K562 (cell line): ENCODE measurements around the gene BMP3. TPM values are rescaled to one million over a fixed set of nuclear protein-coding genes. Genes with fewer than 3 reads are reported as not detected.
"Not testable (repeated sequence)": the region's sequence is repeated elsewhere in the genome, so short reads cannot be mapped to it uniquely, and the experiment has no call there.

ENCODE experiments used
- ATAC-seq: fragments of 200-7000 bp; cut with Tn5 transposase; 3 replicates; pipeline ENCODE4 v1.9.1; 2020; ENCODE audit warnings: moderate library complexity
- BruUV-seq: library from RNA; stranded (reverse); fragments of 400-500 nt; replicated peaks from 2 replicates; lab custom pipeline; 2021; lab: Mats Ljungman, UMichigan
- CTCF ChIA-PET: fragments of 300-600 bp; formaldehyde crosslinking; extraction: SDS; loops from one replicate; lab custom pipeline; 2021; ENCODE audit warnings: low intra/inter-chr PET ratio; lab: Yijun Ruan, JAX
- POLR2A ChIA-PET: fragments of 300-600, 350-650 bp; sonication (Branson Sonifier 250); formaldehyde crosslinking; extraction: SDS; loops from one replicate; lab custom pipeline; 2021; ENCODE audit warnings: antibody characterized with exemption, inconsistent platforms; lab: Yijun Ruan, JAX
- DNase-seq, 4 experiments: peaks; one replicate each; pipeline versions ENCODE4 v3.0.0 to v3.0.0-alpha.2; 2011 to 2018; ENCODE audit warnings: low spot score in 3 of 4, mixed read lengths in 3 of 4; ENCODE audit errors: extremely low read depth in 1 of 4
- FAIRE-seq: peaks from 2 replicates; lab custom pipeline; 2011; peaks lifted over from hg19 to GRCh38; lab: Jason Lieb, UNC
- H2AFZ ChIP-seq: 2 replicates; pipeline ENCODE4 v1.6.0; 2011; ENCODE audit warnings: low read depth, low read length, control low read depth, inconsistent platforms
- H3K27ac ChIP-seq: fragments of 200-600 bp; 3 replicates; pipeline ENCODE4 v1.8.0; 2011; ENCODE audit warnings: low read depth, mild to moderate bottlenecking, control low read depth, inconsistent platforms, low read length, moderate library complexity, mixed read lengths; ENCODE audit errors: extremely low read depth
- H3K27me3 ChIP-seq, 2 experiments: fragments of 300-600 bp in 1 of 2; 2 replicates in 1 of 2; 3 replicates in 1 of 2; pipeline versions ENCODE4 v1.6.0 to v1.8.0; 2011; ENCODE audit warnings: inconsistent platforms in 2 of 2, low read length in 2 of 2, mild to moderate bottlenecking in 1 of 2, mixed read lengths in 1 of 2, moderate library complexity in 1 of 2; ENCODE audit not compliant: control insufficient read depth in 2 of 2, insufficient read depth in 2 of 2
- H3K36me3 ChIP-seq: fragments of 300-600 bp; 3 replicates; pipeline ENCODE4 v1.8.0; 2011; ENCODE audit warnings: mild to moderate bottlenecking, low read length, inconsistent platforms; ENCODE audit not compliant: control insufficient read depth, insufficient read depth
- H3K4me1 ChIP-seq, 2 experiments: fragments of 200-600 bp in 1 of 2; replicated peaks in 1 of 2; 2 replicates in 1 of 2; 3 replicates in 1 of 2; pipeline versions ENCODE4 v1.5.1 to v1.8.0; 2011; ENCODE audit warnings: inconsistent platforms in 2 of 2, low read length in 2 of 2, mild to moderate bottlenecking in 1 of 2, mixed read lengths in 1 of 2, moderate library complexity in 1 of 2; ENCODE audit not compliant: control insufficient read depth in 2 of 2, insufficient read depth in 2 of 2
- H3K4me2 ChIP-seq: 2 replicates; pipeline ENCODE4 v1.6.1; 2011; ENCODE audit warnings: low read length, control low read depth, inconsistent platforms, mixed read lengths; ENCODE audit not compliant: insufficient read depth
- H3K4me3 ChIP-seq: fragments of 200-600 bp; sonication (generic), shearing (Covaris generic); 2 replicates; pipeline ENCODE4 v1.5.1; 2016; ENCODE audit warnings: control low read depth, inconsistent platforms
- H3K79me2 ChIP-seq: fragments of 200-600 bp; 3 replicates; pipeline ENCODE4 v1.8.0; 2011; ENCODE audit warnings: low read length, inconsistent platforms; ENCODE audit not compliant: control insufficient read depth, insufficient read depth
- H3K9ac ChIP-seq, 2 experiments: 2 replicates each; pipeline versions ENCODE4 v1.6.0 to v1.6.1; 2011; ENCODE audit warnings: low read depth in 2 of 2, low read length in 2 of 2, control low read depth in 1 of 2, inconsistent platforms in 1 of 2, mild to moderate bottlenecking in 1 of 2, mixed read lengths in 1 of 2; ENCODE audit not compliant: insufficient read depth in 1 of 2
- H3K9me1 ChIP-seq: one replicate; pipeline ENCODE4 v1.6.0; 2011; ENCODE audit warnings: inconsistent platforms, mild to moderate bottlenecking, low read length, moderate library complexity; ENCODE audit not compliant: control insufficient read depth, insufficient read depth
- H3K9me3 ChIP-seq: replicated peaks from 2 replicates; pipeline ENCODE4 v1.5.1; 2011; ENCODE audit warnings: low read depth, low read length, inconsistent platforms; ENCODE audit not compliant: control insufficient read depth, insufficient read depth
- H4K20me1 ChIP-seq: replicated peaks from 2 replicates; pipeline ENCODE4 v1.6.1; 2011; ENCODE audit warnings: low read length, inconsistent platforms, mixed read lengths; ENCODE audit not compliant: control insufficient read depth, insufficient read depth
- HMBOX1 ChIP-seq: sonication (generic); IDR thresholded peaks from 2 replicates; pipeline ENCODE4 v1.6.1; 2016
- HMG20B ChIP-seq: fragments of 250-450 bp; sonication (Bioruptor Pico); IDR thresholded peaks from 2 replicates; pipeline ENCODE4 v1.5.0; 2021; ENCODE audit warnings: mild to moderate bottlenecking
- NFRKB ChIP-seq: fragments of 450-650 bp; IDR thresholded peaks from 2 replicates; pipeline ENCODE4 v1.6.1; 2016; ENCODE audit warnings: low read depth
- PHB2 ChIP-seq: fragments of 450-650 bp; IDR thresholded peaks from 2 replicates; pipeline ENCODE4 v1.6.1; 2017; ENCODE audit warnings: low read depth
- RCOR1 ChIP-seq, 2 experiments: IDR thresholded peaks; 2 replicates each; pipeline ENCODE4 v1.6.1; 2012; ENCODE audit warnings: low read depth in 2 of 2, low read length in 2 of 2, borderline replicate concordance in 1 of 2, improper control_type of control experiment in 1 of 2
- ZNF408 ChIP-seq: fragments of 250-450 bp; sonication (Bioruptor Pico); IDR thresholded peaks from 2 replicates; pipeline ENCODE4 v1.4.0; 2020; ENCODE audit warnings: low read depth, mild to moderate bottlenecking, moderate library complexity
- ZNF431 ChIP-seq: sonication (generic); formaldehyde crosslinking; IDR thresholded peaks from 2 replicates; pipeline ENCODE4 v1.8.0; 2022; ENCODE audit warnings: mild to moderate bottlenecking, missing genetic modification reagents
- ZNF764 ChIP-seq: fragments of 250-450 bp; sonication (Bioruptor Pico); IDR thresholded peaks from 2 replicates; pipeline ENCODE4 v1.4.0; 2020; ENCODE audit warnings: low read depth, mild to moderate bottlenecking, moderate library complexity
- ZNF780A ChIP-seq: fragments of 250-450 bp; sonication (Bioruptor Pico); IDR thresholded peaks from 2 replicates; pipeline ENCODE4 v1.5.0; 2021; ENCODE audit warnings: mild to moderate bottlenecking
- WGBS: fragments of 100-300 bp; shearing (Covaris generic); methylation state at CpG from one replicate; pipeline ENCODE4 v1.1.6; 2016; ENCODE audit warnings: low coverage, mixed read lengths; ENCODE audit not compliant: insufficient coverage; ENCODE audit errors: missing lambda C conversion rate; 5-methylcytosine and 5-hydroxymethylcytosine counted together
- in situ Hi-C: fragments of 300-500 bp; cut with MboI; formaldehyde crosslinking; loops from 4 replicates; pipeline ENCODE4 v1.15.0; 2018; ENCODE audit warnings: inconsistent platforms, mixed read lengths
- intact Hi-C: fragments of 100-400 bp; cut with micrococcal nuclease; formaldehyde crosslinking; loops from 2 replicates; pipeline ENCODE4 v1.14.2; 2022
- polyA plus RNA-seq, 8 experiments: library from polyadenylated mRNA; depleted of rRNA in 4 of 8; stranded (reverse) in 5 of 8; unstranded in 3 of 8; fragments of >200 nt; fragmentation: Nextera tagmentation in 2 of 8; fragmentation: Illumina TruSeq in 1 of 8; extraction: Ambion mirVana in 2 of 8; extraction: Trizol in 1 of 8; gene quantifications; 2 replicates each; pipeline versions ENCODE4 v1.2.1 to v1.2.3, GENCODE V29; 2011 to 2014; ENCODE audit warnings: inconsistent platforms in 1 of 8, missing spikeins in 1 of 8
- total RNA-seq, 7 experiments: library from RNA; depleted of rRNA in 6 of 7; stranded (reverse); fragments of >200 nt in 6 of 7; fragmentation: Illumina TruSeq in 2 of 7; extraction: Trizol in 2 of 7; gene quantifications; 2 replicates each; pipeline versions ENCODE4 v1.2.1 to v1.2.3, GENCODE V29; 2011 to 2021; ENCODE audit warnings: low replicate concordance in 1 of 7

The BMP3 gene
- total and polyA plus RNA-seq, 9 of the 15 experiments (the other 6 are each of a cell fraction or from before 2014, with no cell fraction given): 0.01 TPM; not detected in 8

- FAIRE-seq: no peak
- Histone ChIP-seq H2AFZ (no peak overlapping the region), H3K79me2 (no peaks in the 10 kb centered on the region), H3K27ac (no peak overlapping the region), H3K9me3 (no peaks in the 10 kb centered on the region), H3K4me1 (no peaks in the 10 kb centered on the region)
- in situ Hi-C loops: no loop called here
- DNase-seq: no peak
- ATAC-seq: no peak
- TF ChIP-seq ZNF431 (CRISPR knock-in tag) (no peak), NFRKB (no peak), RCOR1 (IDR thresholded peaks at IDR 0.05; ENCODE audit: borderline replicate concordance in 1 of 2, low read depth in 2 of 2, low read length in 2 of 2) (no peak), ZNF764 (CRISPR knock-in tag) (no peak), HMBOX1 (no peak), ZNF780A (CRISPR knock-in tag) (no peak), PHB2 (no peak), HMG20B (no peak), ZNF408 (CRISPR knock-in tag) (no peak)
- TF ChIP-seq, all 486 proteins: peak for 0
- POLR2A ChIA-PET: no interaction called here
- BruUV-seq: no TSS peak
- Histone ChIP-seq H3K27me3 (no peaks in the 10 kb centered on the region), H3K36me3 (no peaks in the 10 kb centered on the region), H4K20me1 (no peaks in the 10 kb centered on the region), H3K9me1 (no peaks in the 10 kb centered on the region), H3K4me2 (no peak overlapping the region), H3K9ac (no peak overlapping the region), H3K4me3 (no peak overlapping the region)
- intact Hi-C loops: no loop called here
- WGBS: 0% methylated on average over 2 of the region's 2 CpGs
- CTCF ChIA-PET: no interaction called here
Observed at GRCh38 chr4:81007417-81007816, 23.1 kb upstream of the BMP3 start.

DNA sequence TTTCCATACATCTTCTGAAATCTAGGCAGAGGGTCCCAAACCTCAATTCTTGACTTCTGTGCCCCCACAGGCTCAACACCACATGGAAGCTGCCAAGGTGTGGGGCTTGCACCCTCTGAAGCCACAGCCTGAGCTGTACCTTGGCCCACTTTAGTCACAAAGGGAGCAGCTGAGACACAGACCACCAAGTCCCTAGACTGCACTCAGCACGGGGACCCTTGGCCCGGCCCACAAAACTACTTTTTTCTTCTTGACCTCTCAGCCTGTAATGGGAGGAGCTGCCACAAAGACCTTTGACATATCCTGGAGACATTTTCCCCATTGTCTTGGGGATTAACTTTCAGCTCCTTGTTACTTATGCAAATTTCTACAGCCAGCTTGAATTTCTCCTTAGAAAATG, 13.9 kb upstream of the BMP3 start:
- CTCF ChIA-PET, H3K4me1 ChIP-seq, POLR2A ChIA-PET, H4K20me1 ChIP-seq, H3K4me3 ChIP-seq, BruUV-seq, H2AFZ ChIP-seq, H3K27ac ChIP-seq, H3K79me2 ChIP-seq, FAIRE-seq, in situ Hi-C loops, H3K9me3 ChIP-seq, H3K36me3 ChIP-seq, H3K9me1 ChIP-seq, DNase-seq, H3K27me3 ChIP-seq, intact Hi-C loops, H3K9ac ChIP-seq, ATAC-seq, H3K4me2 ChIP-seq: not testable (repeated sequence)
- 0% methylated on average over 2 of the region's 2 CpGs for WGBS
